ENCODE measurements around the gene PGM2.

PGM2 gene

DNA sequence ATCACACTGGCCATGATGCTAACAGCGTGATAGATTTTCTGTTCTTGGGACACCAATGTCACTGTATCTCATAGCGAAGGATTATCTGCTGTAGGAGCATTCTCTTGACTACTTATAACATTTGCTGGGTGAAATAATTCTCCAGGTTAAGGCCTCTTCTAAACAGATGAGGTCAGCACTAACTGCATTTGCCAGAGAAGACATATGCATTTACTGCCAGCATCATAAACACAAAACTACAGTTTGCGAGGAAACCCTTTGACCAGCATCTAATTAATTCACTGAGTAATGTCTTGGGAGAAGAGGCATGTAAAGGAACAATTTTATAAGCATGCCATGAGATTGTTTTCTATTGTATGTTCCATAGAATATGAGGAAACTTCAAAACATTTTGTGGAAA is 78.3 kb downstream of the PGM2 start:
- no peak for DNase-seq

- no peak for DNase-seq
Observed at GRCh38 chr4:37905533-37906169, 79.2 kb downstream of the PGM2 start.

GRCh38 chr4:37908488-37909331 is 82.2 kb downstream of the PGM2 start:
- DNase-seq, result no peak

DNA sequence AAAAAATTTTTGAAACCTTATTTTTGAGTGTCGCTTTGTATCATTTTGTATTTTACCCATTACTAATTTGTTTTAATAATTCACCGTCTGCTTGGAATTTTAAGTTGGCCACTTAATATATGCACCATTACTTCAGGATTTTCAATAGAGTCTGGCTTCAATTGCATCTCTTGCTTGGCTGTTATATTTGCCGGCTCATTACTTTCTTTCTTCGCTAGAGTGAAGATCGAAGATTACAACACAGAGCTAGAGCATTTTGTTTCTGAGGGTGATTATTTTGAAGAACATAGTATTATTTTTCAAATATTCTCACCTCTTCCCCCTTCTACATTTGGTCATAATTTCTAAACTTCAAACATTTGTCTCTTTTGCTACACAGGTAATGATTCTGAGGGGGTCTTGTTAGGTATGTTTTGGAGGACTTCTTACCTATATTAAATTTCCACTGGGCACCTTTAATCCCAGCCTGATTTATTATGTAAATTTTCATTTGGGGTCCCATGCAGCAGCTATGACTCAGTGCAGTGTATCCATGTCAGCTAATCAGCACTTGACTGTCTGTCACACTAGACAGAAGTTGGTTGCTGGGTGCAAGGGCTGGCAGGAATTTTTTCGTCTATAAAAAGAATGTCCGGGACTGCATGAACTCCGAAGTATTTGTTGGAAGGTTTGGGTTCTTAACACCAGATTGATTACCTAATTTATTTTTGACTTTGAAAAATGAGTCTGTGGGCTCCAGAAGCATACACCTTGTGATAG is 83.0 kb downstream of the PGM2 start:
- no peak for DNase-seq

DNA sequence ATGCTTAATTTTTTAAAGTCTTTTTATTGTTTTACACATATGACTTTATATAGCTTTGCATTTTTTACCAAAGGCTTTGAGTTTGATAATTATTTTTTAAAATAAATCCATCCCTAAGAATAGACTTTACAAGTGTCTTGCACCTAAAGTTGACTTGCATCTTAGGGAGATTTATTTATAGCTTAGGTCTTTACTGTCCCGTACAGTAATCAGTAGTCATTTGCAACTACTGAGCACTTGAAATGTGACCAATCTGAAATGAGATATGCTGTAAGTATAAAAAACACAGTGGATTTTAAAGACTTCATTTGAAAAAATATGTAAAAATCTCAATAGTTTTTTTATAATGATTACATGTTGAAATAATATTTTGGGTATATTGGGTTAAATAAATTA is 83.6 kb downstream of the PGM2 start:
- no peak for DNase-seq

Measured in activated gamma-delta T cell (primary cell).